GM06990 (cell line): ENCODE data around the gene CRB2.
A peak's percentile ranks its signal among the peaks of the same experiment; 100 is the strongest.

ENCODE experiments used
- DNase-seq: peaks from one replicate; pipeline ENCODE4 v3.0.0-alpha.2; 2011; ENCODE audit not compliant: insufficient read length; ENCODE audit errors: extremely low read depth
- H3K27me3 ChIP-seq: replicated peaks from 2 replicates; pipeline ENCODE4 v1.6.0; 2011; ENCODE audit warnings: low read length; ENCODE audit not compliant: control insufficient read depth, insufficient read depth
- H3K36me3 ChIP-seq: 2 replicates; pipeline ENCODE4 v1.5.1; 2011; ENCODE audit warnings: low read length; ENCODE audit not compliant: control insufficient read depth, insufficient read depth
- H3K4me3 ChIP-seq: replicated peaks from 2 replicates; pipeline ENCODE4 v1.5.1; 2011; ENCODE audit warnings: low read depth, mild to moderate bottlenecking, control low read depth, low read length
- CTCF ChIP-seq: IDR thresholded peaks from 2 replicates; pipeline ENCODE4 v1.5.1; 2011; ENCODE audit warnings: low read length, control low read depth, mild to moderate bottlenecking, inconsistent platforms; ENCODE audit not compliant: insufficient read depth, poor library complexity, severe bottlenecking

The CRB2 gene

GRCh38 chr9:123359106-123359505 is 3.1 kb downstream of the CRB2 start:
- DNase-seq, result no peak

GRCh38 chr9:123359546-123359945 is 3.5 kb downstream of the CRB2 start:
- no peak for TF ChIP-seq CTCF
- no peaks in the 10 kb centered on the region for H3K36me3 ChIP-seq
- no peaks in the 10 kb centered on the region for H3K27me3 ChIP-seq
- DNase-seq, result no peak
- H3K4me3 ChIP-seq, result no peak overlapping the region

More at GRCh38 chr9:123359106-123359505, 3.1 kb downstream of the CRB2 start:
- Histone ChIP-seq H3K27me3 (no peaks in the 10 kb centered on the region), H3K36me3 (no peaks in the 10 kb centered on the region), H3K4me3 (no peak overlapping the region)
- TF ChIP-seq CTCF, result no peak

- peak; percentile 68 for DNase-seq
- TF ChIP-seq CTCF, result no peak
- H3K4me3 ChIP-seq, result no peak overlapping the region
Observed at GRCh38 chr9:123360161-123361085, 4.4 kb downstream of the CRB2 start.

GRCh38 chr9:123361086-123361730 is 5.2 kb downstream of the CRB2 start:
- no peak for DNase-seq
- TF ChIP-seq CTCF, result no peak
- no peaks in the 10 kb centered on the region for H3K27me3 ChIP-seq

More at GRCh38 chr9:123360161-123361085, 4.4 kb downstream of the CRB2 start:
- H3K36me3 ChIP-seq, result no peaks in the 10 kb centered on the region
- H3K27me3 ChIP-seq, result no peaks in the 10 kb centered on the region

GRCh38 chr9:123361731-123362510 is 5.9 kb downstream of the CRB2 start:
- Histone ChIP-seq H3K27me3 (no peaks in the 10 kb centered on the region), H3K36me3 (no peaks in the 10 kb centered on the region), H3K4me3 (no peak overlapping the region)
- DNase-seq, result no peak
- no peak for TF ChIP-seq CTCF

More at GRCh38 chr9:123361086-123361730, 5.2 kb downstream of the CRB2 start:
- no peaks in the 10 kb centered on the region for H3K36me3 ChIP-seq
- no peak overlapping the region for H3K4me3 ChIP-seq
